ENCODE measurements around the gene KLF13.
A peak's percentile ranks its signal among the peaks of the same experiment; 100 is the strongest.

Gene KLF13

DNA sequence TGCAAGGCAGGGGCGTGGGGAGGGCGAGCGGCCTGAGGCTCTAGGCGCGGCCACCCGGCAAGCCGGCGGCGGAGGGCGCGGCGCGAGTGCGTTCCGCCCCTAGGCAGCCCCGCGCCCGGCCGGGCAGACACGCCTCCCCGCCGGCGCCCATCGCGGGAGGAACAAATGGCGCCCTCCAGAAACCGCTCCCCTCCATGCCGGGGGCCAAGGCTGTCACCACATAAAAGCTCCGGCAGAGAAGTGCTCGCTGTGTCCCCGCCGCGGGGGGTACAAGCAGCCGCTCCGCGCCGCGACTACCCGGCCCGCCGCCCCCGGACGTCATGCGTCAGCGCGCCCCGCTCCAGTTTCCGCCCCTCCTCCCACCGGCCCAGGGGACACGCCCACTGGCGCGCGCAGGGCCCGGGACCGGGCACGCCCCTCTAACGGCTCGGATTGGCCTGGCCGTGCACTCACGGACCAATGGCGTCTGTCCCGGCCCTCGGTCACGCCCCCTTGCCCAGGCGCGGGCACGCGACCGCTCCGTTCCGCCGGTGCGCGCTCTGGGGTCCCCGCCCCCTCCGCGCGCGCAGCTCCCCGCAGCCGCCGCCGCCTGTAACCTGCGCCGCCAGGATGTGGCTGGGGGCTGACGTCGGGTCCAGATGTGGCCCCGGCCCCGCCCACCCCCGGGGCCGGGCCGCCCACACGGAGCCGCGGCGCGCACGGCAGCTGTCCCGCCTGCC is at the start of gene KLF13:
Gene KLF13 (plus strand): TSS at position 680 of the 719 bp plus-strand sequence. CDS start 378 bp downstream, outside the sequence.
- Histone ChIP-seq H3K27ac (ENCODE audit: low read length) (peak within 1 kb of the TSS; percentile 94), H3K9me2 (replicated peaks; ENCODE audit: insufficient read depth, low read length) (no peaks in the 10 kb centered on the region), H3K36me3 (replicated peaks; ENCODE audit: insufficient read depth, low read length) (no peaks in the 10 kb centered on the region), H3F3A (ENCODE audit: insufficient read depth, low read length) (peaks cover 17% of the 10 kb centered on the region), H3K9me3 (replicated peaks; ENCODE audit: insufficient read depth, low read length) (no peaks in the 10 kb centered on the region), H3K4me1 (ENCODE audit: low read length) (peaks cover 26% of the 10 kb centered on the region), H2AFZ (ENCODE audit: low read length) (no peak within 1 kb of the TSS), H3K79me2 (ENCODE audit: low read length) (peaks cover 45% of the 10 kb centered on the region), H3K9ac (ENCODE audit: low read length) (peak within 1 kb of the TSS; percentile 94), H3K4me3 (ENCODE audit: low read length) (peak within 1 kb of the TSS; percentile 84), H4K20me1 (ENCODE audit: insufficient read depth, low read length) (peaks cover 14% of the 10 kb centered on the region; the same call in 1 of the 2 replicates), H3K27me3 (replicated peaks; ENCODE audit: insufficient read depth, low read length) (no peaks in the 10 kb centered on the region), H3K4me2 (ENCODE audit: low read depth, low read length) (peak within 1 kb of the TSS; percentile 75)
- TF ChIP-seq, protein P1, sequence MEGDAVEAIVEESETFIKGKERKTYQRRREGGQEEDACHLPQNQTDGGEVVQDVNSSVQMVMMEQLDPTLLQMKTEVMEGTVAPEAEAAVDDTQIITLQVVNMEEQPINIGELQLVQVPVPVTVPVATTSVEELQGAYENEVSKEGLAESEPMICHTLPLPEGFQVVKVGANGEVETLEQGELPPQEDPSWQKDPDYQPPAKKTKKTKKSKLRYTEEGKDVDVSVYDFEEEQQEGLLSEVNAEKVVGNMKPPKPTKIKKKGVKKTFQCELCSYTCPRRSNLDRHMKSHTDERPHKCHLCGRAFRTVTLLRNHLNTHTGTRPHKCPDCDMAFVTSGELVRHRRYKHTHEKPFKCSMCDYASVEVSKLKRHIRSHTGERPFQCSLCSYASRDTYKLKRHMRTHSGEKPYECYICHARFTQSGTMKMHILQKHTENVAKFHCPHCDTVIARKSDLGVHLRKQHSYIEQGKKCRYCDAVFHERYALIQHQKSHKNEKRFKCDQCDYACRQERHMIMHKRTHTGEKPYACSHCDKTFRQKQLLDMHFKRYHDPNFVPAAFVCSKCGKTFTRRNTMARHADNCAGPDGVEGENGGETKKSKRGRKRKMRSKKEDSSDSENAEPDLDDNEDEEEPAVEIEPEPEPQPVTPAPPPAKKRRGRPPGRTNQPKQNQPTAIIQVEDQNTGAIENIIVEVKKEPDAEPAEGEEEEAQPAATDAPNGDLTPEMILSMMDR (IDR thresholded peaks at IDR 0.05; ENCODE audit: low read length): no peak
- TF ChIP-seq EZH2 (optimal IDR thresholded peaks at IDR 0.05; ENCODE audit: low read depth, low read length) (no peak), EZH2phosphoT487 (IDR thresholded peaks at IDR 0.05; ENCODE audit: low read length) (no peak)
- DNase-seq: peak; percentile 98

- Histone ChIP-seq H2AFZ (ENCODE audit: low read length) (no peak overlapping the region), H3K27me3 (replicated peaks; ENCODE audit: insufficient read depth, low read length) (no peaks in the 10 kb centered on the region), H3K9me3 (replicated peaks; ENCODE audit: insufficient read depth, low read length) (no peaks in the 10 kb centered on the region), H3K4me3 (ENCODE audit: low read length) (no peak overlapping the region), H3K9me2 (replicated peaks; ENCODE audit: insufficient read depth, low read length) (no peaks in the 10 kb centered on the region), H3K79me2 (ENCODE audit: low read length) (no peaks in the 10 kb centered on the region), H3K36me3 (replicated peaks; ENCODE audit: insufficient read depth, low read length) (no peaks in the 10 kb centered on the region), H3K27ac (ENCODE audit: low read length) (no peak overlapping the region), H4K20me1 (ENCODE audit: insufficient read depth, low read length) (no peaks in the 10 kb centered on the region), H3K4me1 (ENCODE audit: low read length) (no peaks in the 10 kb centered on the region), H3K9ac (ENCODE audit: low read length) (no peak overlapping the region), H3K4me2 (ENCODE audit: low read depth, low read length) (no peak overlapping the region), H3F3A (ENCODE audit: insufficient read depth, low read length) (no peaks in the 10 kb centered on the region)
- DNase-seq: no peak
- TF ChIP-seq EZH2phosphoT487 (IDR thresholded peaks at IDR 0.05; ENCODE audit: low read length) (no peak), EZH2 (optimal IDR thresholded peaks at IDR 0.05; ENCODE audit: low read depth, low read length) (no peak)
- TF ChIP-seq, protein P1 (IDR thresholded peaks at IDR 0.05; ENCODE audit: low read length): no peak
Measured at GRCh38 chr15:31277335-31278060, 49.1 kb upstream of the KLF13 start.

GRCh38 chr15:31278061-31278445 is 48.6 kb upstream of the KLF13 start:
- no peaks in the 10 kb centered on the region for H3K4me1 ChIP-seq (ENCODE audit: low read length)

More at GRCh38 chr15:31278061-31278445, 48.6 kb upstream of the KLF13 start:
- no peaks in the 10 kb centered on the region for H3K9me3 ChIP-seq (replicated peaks; ENCODE audit: insufficient read depth, low read length)
- H3K27ac ChIP-seq (ENCODE audit: low read length): no peak overlapping the region
- H3K9me2 ChIP-seq (replicated peaks; ENCODE audit: insufficient read depth, low read length): no peaks in the 10 kb centered on the region
- H3K27me3 ChIP-seq (replicated peaks; ENCODE audit: insufficient read depth, low read length): no peaks in the 10 kb centered on the region
- H3K9ac ChIP-seq (ENCODE audit: low read length): no peak overlapping the region
- H3K36me3 ChIP-seq (replicated peaks; ENCODE audit: insufficient read depth, low read length): no peaks in the 10 kb centered on the region
- DNase-seq: no peak
- TF ChIP-seq, protein P1 (IDR thresholded peaks at IDR 0.05; ENCODE audit: low read length): no peak
- TF ChIP-seq EZH2phosphoT487 (IDR thresholded peaks at IDR 0.05; ENCODE audit: low read length): no peak
- no peak for TF ChIP-seq EZH2 (optimal IDR thresholded peaks at IDR 0.05; ENCODE audit: low read depth, low read length)
- H3K4me3 ChIP-seq (ENCODE audit: low read length): no peak overlapping the region
- H3K79me2 ChIP-seq (ENCODE audit: low read length): no peaks in the 10 kb centered on the region
- H4K20me1 ChIP-seq (ENCODE audit: insufficient read depth, low read length): no peaks in the 10 kb centered on the region
- H2AFZ ChIP-seq (ENCODE audit: low read length): no peak overlapping the region
- H3K4me2 ChIP-seq (ENCODE audit: low read depth, low read length): no peak overlapping the region
- no peaks in the 10 kb centered on the region for H3F3A ChIP-seq (ENCODE audit: insufficient read depth, low read length)
